Measurements from ENCODE around the gene EYS.
A peak's percentile ranks its signal among the peaks of the same experiment; 100 is the strongest.
"Not testable (repeated sequence)": the region's sequence is repeated elsewhere in the genome, so short reads cannot be mapped to it uniquely, and the experiment has no call there.

The EYS gene

GRCh38 chr6:64034291-64034690 lies 1672.7 kb downstream of the EYS start:
- H3K9me3 ChIP-seq (ENCODE audit: insufficient read depth, low read depth, low read length): no peaks in the 10 kb centered on the region
- H2AFZ ChIP-seq (ENCODE audit: low read length): no peak overlapping the region
- H3K9me2 ChIP-seq (replicated peaks; ENCODE audit: low read depth, low read length): no peaks in the 10 kb centered on the region
- H3K9ac ChIP-seq (ENCODE audit: low read depth, low read length, poor library complexity, severe bottlenecking): no peak overlapping the region
- no peaks in the 10 kb centered on the region for H4K20me1 ChIP-seq (ENCODE audit: insufficient read depth, low read length, poor library complexity, severe bottlenecking)
- no peak overlapping the region for H3K4me3 ChIP-seq (ENCODE audit: low read length, poor library complexity, severe bottlenecking)
- no peak for TF ChIP-seq EZH2phosphoT487 (IDR thresholded peaks at IDR 0.05; ENCODE audit: borderline replicate concordance)
- TF ChIP-seq, protein P1, sequence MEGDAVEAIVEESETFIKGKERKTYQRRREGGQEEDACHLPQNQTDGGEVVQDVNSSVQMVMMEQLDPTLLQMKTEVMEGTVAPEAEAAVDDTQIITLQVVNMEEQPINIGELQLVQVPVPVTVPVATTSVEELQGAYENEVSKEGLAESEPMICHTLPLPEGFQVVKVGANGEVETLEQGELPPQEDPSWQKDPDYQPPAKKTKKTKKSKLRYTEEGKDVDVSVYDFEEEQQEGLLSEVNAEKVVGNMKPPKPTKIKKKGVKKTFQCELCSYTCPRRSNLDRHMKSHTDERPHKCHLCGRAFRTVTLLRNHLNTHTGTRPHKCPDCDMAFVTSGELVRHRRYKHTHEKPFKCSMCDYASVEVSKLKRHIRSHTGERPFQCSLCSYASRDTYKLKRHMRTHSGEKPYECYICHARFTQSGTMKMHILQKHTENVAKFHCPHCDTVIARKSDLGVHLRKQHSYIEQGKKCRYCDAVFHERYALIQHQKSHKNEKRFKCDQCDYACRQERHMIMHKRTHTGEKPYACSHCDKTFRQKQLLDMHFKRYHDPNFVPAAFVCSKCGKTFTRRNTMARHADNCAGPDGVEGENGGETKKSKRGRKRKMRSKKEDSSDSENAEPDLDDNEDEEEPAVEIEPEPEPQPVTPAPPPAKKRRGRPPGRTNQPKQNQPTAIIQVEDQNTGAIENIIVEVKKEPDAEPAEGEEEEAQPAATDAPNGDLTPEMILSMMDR (conservative IDR thresholded peaks at IDR 0.05; ENCODE audit: low read length): no peak
- no peaks in the 10 kb centered on the region for H3K27me3 ChIP-seq (ENCODE audit: insufficient read depth, low read length, poor library complexity, severe bottlenecking)
- H3F3A ChIP-seq (ENCODE audit: low read depth): no peaks in the 10 kb centered on the region
- H3K79me2 ChIP-seq (ENCODE audit: insufficient read depth, low read length): no peaks in the 10 kb centered on the region
- no peaks in the 10 kb centered on the region for H3K4me1 ChIP-seq (ENCODE audit: insufficient read depth, low read length, poor library complexity, severe bottlenecking)
- H3K4me2 ChIP-seq (ENCODE audit: low read depth, low read length, poor library complexity, severe bottlenecking): no peak overlapping the region
- no peaks in the 10 kb centered on the region for H3K36me3 ChIP-seq (ENCODE audit: insufficient read depth, low read length)

GRCh38 chr6:64030950-64031618 lies 1675.9 kb downstream of the EYS start:
- H4K20me1 ChIP-seq (ENCODE audit: insufficient read depth, low read length, poor library complexity, severe bottlenecking); H3K9me2 ChIP-seq (replicated peaks; ENCODE audit: low read depth, low read length); H3K9me3 ChIP-seq (ENCODE audit: insufficient read depth, low read depth, low read length); H3K79me2 ChIP-seq (ENCODE audit: insufficient read depth, low read length); H3K4me1 ChIP-seq (ENCODE audit: insufficient read depth, low read length, poor library complexity, severe bottlenecking); H3K4me2 ChIP-seq (ENCODE audit: low read depth, low read length, poor library complexity, severe bottlenecking); H3K4me3 ChIP-seq (ENCODE audit: low read length, poor library complexity, severe bottlenecking); H3K27me3 ChIP-seq (ENCODE audit: insufficient read depth, low read length, poor library complexity, severe bottlenecking); H3F3A ChIP-seq (ENCODE audit: low read depth); H3K9ac ChIP-seq (ENCODE audit: low read depth, low read length, poor library complexity, severe bottlenecking); H2AFZ ChIP-seq (ENCODE audit: low read length); H3K36me3 ChIP-seq (ENCODE audit: insufficient read depth, low read length): not testable (repeated sequence)

GRCh38 chr6:64023693-64024092 lies 1683.3 kb downstream of the EYS start:
- H2AFZ ChIP-seq (ENCODE audit: low read length): no peak overlapping the region
- H3K79me2 ChIP-seq (ENCODE audit: insufficient read depth, low read length): no peaks in the 10 kb centered on the region
- H3K4me2 ChIP-seq (ENCODE audit: low read depth, low read length, poor library complexity, severe bottlenecking): no peak overlapping the region
- no peaks in the 10 kb centered on the region for H3K4me1 ChIP-seq (ENCODE audit: insufficient read depth, low read length, poor library complexity, severe bottlenecking)
- H3F3A ChIP-seq (ENCODE audit: low read depth): no peaks in the 10 kb centered on the region
- H3K9me2 ChIP-seq (replicated peaks; ENCODE audit: low read depth, low read length): no peaks in the 10 kb centered on the region
- no peaks in the 10 kb centered on the region for H3K36me3 ChIP-seq (ENCODE audit: insufficient read depth, low read length)
- no peaks in the 10 kb centered on the region for H3K9me3 ChIP-seq (ENCODE audit: insufficient read depth, low read depth, low read length)
- no peaks in the 10 kb centered on the region for H4K20me1 ChIP-seq (ENCODE audit: insufficient read depth, low read length, poor library complexity, severe bottlenecking)
- TF ChIP-seq EZH2phosphoT487 (IDR thresholded peaks at IDR 0.05; ENCODE audit: borderline replicate concordance): no peak
- TF ChIP-seq, protein P1 (conservative IDR thresholded peaks at IDR 0.05; ENCODE audit: low read length): no peak
- H3K27me3 ChIP-seq (ENCODE audit: insufficient read depth, low read length, poor library complexity, severe bottlenecking): no peaks in the 10 kb centered on the region
- H3K9ac ChIP-seq (ENCODE audit: low read depth, low read length, poor library complexity, severe bottlenecking): no peak overlapping the region
- H3K4me3 ChIP-seq (ENCODE audit: low read length, poor library complexity, severe bottlenecking): no peak overlapping the region

GRCh38 chr6:64014595-64014994 lies 1692.4 kb downstream of the EYS start:
- no peaks in the 10 kb centered on the region for H3K27me3 ChIP-seq (ENCODE audit: insufficient read depth, low read length, poor library complexity, severe bottlenecking)
- no peak overlapping the region for H3K4me3 ChIP-seq (ENCODE audit: low read length, poor library complexity, severe bottlenecking)
- no peaks in the 10 kb centered on the region for H3K9me3 ChIP-seq (ENCODE audit: insufficient read depth, low read depth, low read length)
- no peaks in the 10 kb centered on the region for H3F3A ChIP-seq (ENCODE audit: low read depth)
- H3K9me2 ChIP-seq (replicated peaks; ENCODE audit: low read depth, low read length): no peaks in the 10 kb centered on the region
- no peak for TF ChIP-seq EZH2phosphoT487 (IDR thresholded peaks at IDR 0.05; ENCODE audit: borderline replicate concordance)
- TF ChIP-seq, protein P1 (conservative IDR thresholded peaks at IDR 0.05; ENCODE audit: low read length): no peak
- no peak overlapping the region for H2AFZ ChIP-seq (ENCODE audit: low read length)
- no peaks in the 10 kb centered on the region for H4K20me1 ChIP-seq (ENCODE audit: insufficient read depth, low read length, poor library complexity, severe bottlenecking)
- H3K9ac ChIP-seq (ENCODE audit: low read depth, low read length, poor library complexity, severe bottlenecking): no peak overlapping the region
- H3K79me2 ChIP-seq (ENCODE audit: insufficient read depth, low read length): no peaks in the 10 kb centered on the region
- no peaks in the 10 kb centered on the region for H3K36me3 ChIP-seq (ENCODE audit: insufficient read depth, low read length)
- H3K4me1 ChIP-seq (ENCODE audit: insufficient read depth, low read length, poor library complexity, severe bottlenecking): peaks cover 6% of the 10 kb centered on the region
- H3K4me2 ChIP-seq (ENCODE audit: low read depth, low read length, poor library complexity, severe bottlenecking): peak overlapping the region; percentile 30

All from Loucy (cell line).